GM12891 (cell line): ENCODE data around the gene RPS27A.

Experiments
- POLR2A ChIP-seq: IDR thresholded peaks from 2 replicates; pipeline ENCODE4 v1.6.1; 2011; ENCODE audit warnings: low read depth, low read length, control low read depth
- POLR2AphosphoS5 ChIP-seq: IDR thresholded peaks from 2 replicates; pipeline ENCODE4 v1.6.1; 2011; ENCODE audit warnings: low read depth, low read length, control low read depth

GRCh38 chr2:55200416-55200815 lies 32.1 kb upstream of the RPS27A start:
- TF ChIP-seq POLR2AphosphoS5 (no peak), POLR2A (no peak)
